ENCODE measurements around the gene ADNP.

GRCh38 chr20:50919567-50919966 is 11.7 kb downstream of the ADNP start:
- TF ChIP-seq MEF2A (IDR thresholded peaks at IDR 0.05; ENCODE audit: insufficient read depth, low read depth, low read length) (no peak), SMC3 (IDR thresholded peaks at IDR 0.05; ENCODE audit: borderline replicate concordance, low read length) (no peak), POLR2A (IDR thresholded peaks at IDR 0.05; ENCODE audit: low read depth, low read length) (no peak), ELK1 (IDR thresholded peaks at IDR 0.05; ENCODE audit: low read depth, low read length) (no peak), SP1 (IDR thresholded peaks at IDR 0.05; ENCODE audit: low read depth, low read length) (no peak), ATF3 (IDR thresholded peaks at IDR 0.05; ENCODE audit: borderline replicate concordance, extremely low read depth, low read depth, low read length) (no peak)

Measured in GM12878 (cell line).